Astrocyte of the spinal cord (primary cell): ENCODE data around the gene RANBP3.

Experiments used
- DNase-seq: peaks from one replicate; pipeline ENCODE4 v3.0.0; 2011; ENCODE audit warnings: low read depth, low spot score
- H3K4me3 ChIP-seq: 2 replicates; pipeline ENCODE4 v1.5.1; 2011; ENCODE audit warnings: low read depth, mild to moderate bottlenecking, low read length, moderate library complexity
- CTCF ChIP-seq: IDR thresholded peaks from 2 replicates; pipeline ENCODE4 v1.5.1; 2012; ENCODE audit warnings: low read depth, mild to moderate bottlenecking, low read length, inconsistent platforms
- in situ Hi-C: cut with HindIII; loops from 2 replicates; pipeline ENCODE4 v1.10.0; 2017; ENCODE audit warnings: low sequenced_read_pairs

RANBP3 gene

GRCh38 chr19:5977222-5977784 is 637 bp downstream of the RANBP3 start:
- peak overlapping the region; percentile 91 for H3K4me3 ChIP-seq
- no peak for TF ChIP-seq CTCF
- in situ Hi-C loops: no loop called here
- no peak for DNase-seq

GRCh38 chr19:5976768-5977167 is 1.2 kb downstream of the RANBP3 start:
- TF ChIP-seq CTCF: no peak
- peak overlapping the region; percentile 91 for H3K4me3 ChIP-seq
- in situ Hi-C loops: no loop called here
- DNase-seq: no peak

GRCh38 chr19:5975388-5975728 is 2.6 kb downstream of the RANBP3 start:
- no peak for DNase-seq
- TF ChIP-seq CTCF: no peak
- in situ Hi-C loops: no loop called here
- H3K4me3 ChIP-seq: no peak overlapping the region

- in situ Hi-C loops: no loop called here
- TF ChIP-seq CTCF: no peak
- no peak for DNase-seq
- H3K4me3 ChIP-seq: no peak overlapping the region
Observed at GRCh38 chr19:5974721-5975387, 3.1 kb downstream of the RANBP3 start.

- DNase-seq: no peak
- in situ Hi-C loops: no loop called here
- no peak overlapping the region for H3K4me3 ChIP-seq
- no peak for TF ChIP-seq CTCF
Observed at GRCh38 chr19:5973867-5974635, 3.9 kb downstream of the RANBP3 start.

GRCh38 chr19:5973376-5973775 is 4.6 kb downstream of the RANBP3 start:
- no peak overlapping the region for H3K4me3 ChIP-seq
- no peak for DNase-seq
- TF ChIP-seq CTCF: no peak
- in situ Hi-C loops: no loop called here
